CD8-positive, alpha-beta memory T cell (primary cell): ENCODE data around the gene ABCA9. TPM values are rescaled to one million over a fixed set of nuclear protein-coding genes. Genes with fewer than 3 reads are reported as not detected.

ENCODE experiments used
- CTCF ChIA-PET: fragments of 350-600 bp; sonication (Branson Sonifier 250); formaldehyde crosslinking; loops from one replicate; lab custom pipeline; 2021; ENCODE audit warnings: antibody characterized with exemption; lab: Charles Lee
- POLR2A ChIA-PET: fragments of 350-600 bp; sonication (Branson Sonifier 250); formaldehyde crosslinking; loops from one replicate; lab custom pipeline; 2021; ENCODE audit warnings: antibody characterized with exemption; lab: Charles Lee
- DNase-seq, 5 donors: peaks; one replicate each; pipeline versions ENCODE4 v3.0.0 to v3.0.0-alpha.2; 2020 to 2022; ENCODE audit warnings: mixed read lengths in 1 of 5
- H3K27ac ChIP-seq: one replicate; pipeline ENCODE4 v1.7.0; 2013; ENCODE audit warnings: low read depth, mild to moderate bottlenecking, low read length, moderate library complexity
- H3K27me3 ChIP-seq: 2 replicates; pipeline ENCODE4 v1.7.0; 2013; ENCODE audit warnings: low read length, mild to moderate bottlenecking; ENCODE audit not compliant: insufficient read depth, poor library complexity, severe bottlenecking
- H3K36me3 ChIP-seq: 2 replicates; pipeline ENCODE4 v1.7.0; 2013; ENCODE audit warnings: mild to moderate bottlenecking, low read length, moderate library complexity; ENCODE audit not compliant: insufficient read depth
- H3K4me1 ChIP-seq: 2 replicates; pipeline ENCODE4 v1.7.0; 2013; ENCODE audit warnings: mild to moderate bottlenecking, low read length, moderate library complexity; ENCODE audit not compliant: insufficient read depth
- H3K4me3 ChIP-seq: 2 replicates; pipeline ENCODE4 v1.7.0; 2013; ENCODE audit warnings: mild to moderate bottlenecking, low read length
- H3K9me3 ChIP-seq: 2 replicates; pipeline ENCODE4 v1.7.0; 2013; ENCODE audit warnings: mild to moderate bottlenecking, low read length
- H3K27ac Mint-ChIP-seq, 8 donors: one replicate each; pipeline ENCODE4 v1.8.0; 2020 to 2021; ENCODE audit warnings: mixed read lengths in 8 of 8, mild to moderate bottlenecking in 6 of 8, inconsistent platforms in 3 of 8, moderate library complexity in 3 of 8
- H3K27me3 Mint-ChIP-seq, 2 donors: one replicate each; pipeline ENCODE4 v1.8.0; 2020 to 2021; ENCODE audit warnings: mixed read lengths in 2 of 2, mild to moderate bottlenecking in 1 of 2, moderate library complexity in 1 of 2
- H3K36me3 Mint-ChIP-seq, 3 donors: one replicate each; pipeline ENCODE4 v1.8.0; 2020 to 2021; ENCODE audit warnings: mixed read lengths in 3 of 3, inconsistent platforms in 1 of 3, mild to moderate bottlenecking in 1 of 3
- H3K4me1 Mint-ChIP-seq, 3 donors: one replicate each; pipeline ENCODE4 v1.8.0; 2020 to 2021; ENCODE audit warnings: mixed read lengths in 3 of 3, inconsistent platforms in 1 of 3, mild to moderate bottlenecking in 1 of 3
- H3K4me3 Mint-ChIP-seq, 7 donors: one replicate each; pipeline ENCODE4 v1.8.0; 2020 to 2021; ENCODE audit warnings: mixed read lengths in 7 of 7, mild to moderate bottlenecking in 6 of 7, moderate library complexity in 4 of 7, inconsistent platforms in 2 of 7
- H3K9me3 Mint-ChIP-seq, 5 donors: one replicate each; pipeline ENCODE4 v1.8.0; 2020 to 2022; ENCODE audit warnings: mixed read lengths in 5 of 5, mild to moderate bottlenecking in 3 of 5, moderate library complexity in 2 of 5, inconsistent platforms in 1 of 5
- polyA plus RNA-seq: library from polyadenylated mRNA; unstranded; fragments of 300-500 nt; fragmentation: Illumina TruSeq; gene quantifications from one replicate; pipeline ENCODE4 v1.2.3, GENCODE V29; 2021
- total RNA-seq, 2 experiments: library from RNA; stranded (reverse); gene quantifications; one replicate each; pipeline ENCODE4 v1.2.3, GENCODE V29; 2021

Gene ABCA9
- total and polyA plus RNA-seq, 3 experiments from 2014 or later, result not detected

DNA sequence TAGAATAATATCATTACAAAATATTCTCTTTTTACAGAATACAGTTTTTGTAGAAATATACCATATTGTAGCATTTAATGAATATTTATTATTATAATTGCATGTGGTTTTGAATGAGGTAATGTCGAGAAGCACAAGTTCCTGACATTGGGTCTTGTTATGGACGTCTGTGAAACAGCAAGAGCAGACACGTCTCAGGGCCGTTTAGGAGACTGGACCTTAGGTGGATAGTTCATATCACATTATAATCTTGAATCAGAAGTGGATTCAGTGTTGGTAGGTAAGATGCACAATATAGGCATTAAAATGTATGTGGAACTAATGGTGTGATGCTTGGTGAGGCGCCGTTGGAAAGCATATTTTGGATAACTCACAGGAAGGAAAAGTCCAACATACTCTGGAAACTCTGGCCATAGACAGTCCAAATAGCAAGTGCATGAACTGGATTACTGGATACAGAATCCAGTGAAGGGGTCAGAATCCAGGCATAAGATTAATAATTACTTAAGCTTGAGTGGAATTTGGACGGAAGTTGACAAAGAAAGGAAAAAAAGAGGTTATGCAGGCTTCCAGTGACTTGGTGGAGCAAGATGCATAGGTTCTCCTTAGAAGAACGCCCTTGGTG lies 122.7 kb downstream of the ABCA9 start:
- CTCF ChIA-PET, result no interaction called here
- Histone ChIP-seq H3K4me3 (no peak overlapping the region), H3K36me3 (no peaks in the 10 kb centered on the region), H3K4me1 (no peaks in the 10 kb centered on the region), H3K9me3 (no peaks in the 10 kb centered on the region), H3K27me3 (no peaks in the 10 kb centered on the region), H3K27ac (no peak overlapping the region)
- Mint-ChIP-seq H3K27ac (no peak overlapping the region), H3K4me1 (no peaks in the 10 kb centered on the region), H3K4me3 (no peak overlapping the region), H3K9me3 (peaks cover 0 to 3% (median 0%) of the 10 kb centered on the region in 5 donors), H3K36me3 (no peaks in the 10 kb centered on the region), H3K27me3 (peaks cover 3 to 20% of the 10 kb centered on the region in 2 donors)
- POLR2A ChIA-PET, result no interaction called here
- DNase-seq, result no peak

DNA sequence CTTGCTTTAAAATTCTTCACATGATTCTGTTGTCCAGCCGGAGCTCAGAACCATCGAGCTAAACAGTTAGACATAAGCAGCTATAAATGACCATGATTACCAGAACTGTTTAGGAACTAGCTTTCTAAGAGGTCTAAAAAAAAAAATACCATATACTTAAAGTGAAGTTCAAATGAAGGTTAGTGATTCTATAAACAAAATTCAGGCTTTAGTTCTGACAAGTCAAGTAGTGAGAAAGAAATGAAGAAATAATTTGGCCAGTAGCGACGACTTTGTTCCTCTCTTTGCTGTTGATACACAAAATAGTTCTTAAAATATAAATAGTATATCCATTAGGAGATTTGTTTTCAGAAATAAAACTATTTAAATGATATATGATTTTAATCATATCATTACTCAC lies 133.2 kb downstream of the ABCA9 start:
- no peak overlapping the region for H3K27ac ChIP-seq
- DNase-seq, result no peak
- Mint-ChIP-seq H3K27me3 (peaks cover 2 to 4% of the 10 kb centered on the region in 2 donors), H3K9me3 (no peaks in the 10 kb centered on the region), H3K4me1 (no peaks in the 10 kb centered on the region), H3K27ac (no peak overlapping the region), H3K36me3 (no peaks in the 10 kb centered on the region), H3K4me3 (no peak overlapping the region)
- H3K9me3 ChIP-seq, result no peaks in the 10 kb centered on the region
- no peaks in the 10 kb centered on the region for H3K36me3 ChIP-seq
- H3K4me3 ChIP-seq, result no peak overlapping the region
- CTCF ChIA-PET, result no interaction called here
- no peaks in the 10 kb centered on the region for H3K4me1 ChIP-seq
- no peaks in the 10 kb centered on the region for H3K27me3 ChIP-seq
- POLR2A ChIA-PET, result no interaction called here

DNA sequence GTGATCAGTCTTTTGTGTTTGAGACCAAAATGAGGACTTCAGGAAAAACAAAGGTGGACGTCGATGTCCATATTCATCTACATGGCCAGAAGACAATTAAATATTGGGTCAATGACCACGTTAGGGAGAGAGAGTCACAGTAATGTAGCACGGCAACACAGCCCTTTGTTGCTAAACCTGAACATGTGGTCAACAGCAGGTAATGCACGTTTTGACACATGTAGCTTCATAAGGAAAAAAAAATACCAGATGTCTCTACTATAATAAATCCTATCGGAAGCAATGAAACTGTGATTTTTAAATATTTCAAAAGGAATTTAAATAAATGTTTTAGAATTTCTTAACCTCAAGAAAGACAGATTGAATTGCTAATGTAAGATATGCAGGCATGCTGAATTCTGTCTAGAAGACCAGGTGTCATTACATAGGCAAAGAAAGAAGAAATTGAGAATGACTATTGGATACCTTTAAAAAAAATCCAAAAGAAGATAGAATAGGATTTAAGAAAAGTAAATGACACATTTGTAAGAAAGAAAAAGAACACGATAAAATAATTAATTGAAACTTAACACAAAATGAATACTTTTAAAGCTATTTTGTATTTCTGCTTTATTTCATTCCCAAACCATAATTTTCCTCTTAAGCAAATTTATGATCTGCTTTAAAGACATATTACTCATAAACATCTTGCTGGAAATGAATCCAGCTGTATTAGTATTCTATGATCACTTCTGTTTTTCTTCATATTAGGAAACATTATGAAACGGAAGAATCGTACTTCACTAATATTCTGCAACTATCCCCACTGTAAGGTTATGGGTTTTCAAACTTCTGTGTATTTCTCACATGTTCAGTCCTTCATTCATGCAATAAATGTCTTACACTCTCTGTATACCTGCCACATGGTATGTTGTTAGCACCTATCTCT lies 135.7 kb downstream of the ABCA9 start:
- POLR2A ChIA-PET, result no interaction called here

More for the DNA sequence above, 135.7 kb downstream of the ABCA9 start:
- CTCF ChIA-PET, result no interaction called here
- Histone ChIP-seq H3K4me3 (no peak overlapping the region), H3K9me3 (no peaks in the 10 kb centered on the region), H3K27ac (no peak overlapping the region), H3K36me3 (no peaks in the 10 kb centered on the region), H3K27me3 (no peaks in the 10 kb centered on the region), H3K4me1 (no peaks in the 10 kb centered on the region)
- Mint-ChIP-seq H3K4me3 (no peak overlapping the region), H3K27me3 (peaks cover 0 to 2% of the 10 kb centered on the region in 2 donors), H3K9me3 (peaks cover 0 to under 1% (median under 1%) of the 10 kb centered on the region in 5 donors), H3K4me1 (no peaks in the 10 kb centered on the region), H3K36me3 (no peaks in the 10 kb centered on the region), H3K27ac (no peak overlapping the region)
- DNase-seq, result no peak

Other genes starting within 250 kb of the ABCA9 start
- gene ABCA8, start 105.5 kb downstream of the ABCA9 start, total RNA-seq, result not detected
- not detected for gene ABCA8, start 105.5 kb downstream of the ABCA9 start, polyA plus RNA-seq
- gene ABCA6, start 81.0 kb upstream of the ABCA9 start, total RNA-seq, result under 1 TPM; 0.16 to 0.20 TPM
- not detected for gene ABCA6, start 81.0 kb upstream of the ABCA9 start, polyA plus RNA-seq
- under 1 TPM; 0.46 to 0.60 TPM for gene ABCA10, start 167.9 kb upstream of the ABCA9 start, total RNA-seq
- not detected for gene ABCA10, start 167.9 kb upstream of the ABCA9 start, polyA plus RNA-seq